ENCODE results near the gene PKD2L2.
"Not testable (repeated sequence)": the region's sequence is repeated elsewhere in the genome, so short reads cannot be mapped to it uniquely, and the experiment has no call there.

PKD2L2 gene

GRCh38 chr5:137914758-137915157 is 25.5 kb downstream of the PKD2L2 start:
- Mint-ChIP-seq H3K27ac (no peak overlapping the region), H3K4me1 (ENCODE audit: low read depth) (no peaks in the 10 kb centered on the region), H3K9me3 (peaks cover 17% of the 10 kb centered on the region), H3K27me3 (ENCODE audit: low read depth) (peaks cover 5% of the 10 kb centered on the region), H3K4me3 (no peak overlapping the region), H3K36me3 (ENCODE audit: low read depth) (no peaks in the 10 kb centered on the region)

- H3K27ac Mint-ChIP-seq: no peak overlapping the region
- H3K4me1 Mint-ChIP-seq (ENCODE audit: low read depth): no peaks in the 10 kb centered on the region
- H3K4me3 Mint-ChIP-seq: no peak overlapping the region
- peaks cover under 1% of the 10 kb centered on the region for H3K27me3 Mint-ChIP-seq (ENCODE audit: low read depth)
- no peaks in the 10 kb centered on the region for H3K36me3 Mint-ChIP-seq (ENCODE audit: low read depth)
- H3K9me3 Mint-ChIP-seq: peaks cover 17% of the 10 kb centered on the region
These were observed 27.7 kb downstream of the PKD2L2 start for GRCh38 chr5:137916923-137917322.

- H3K27me3 Mint-ChIP-seq (ENCODE audit: low read depth): no peaks in the 10 kb centered on the region
- H3K4me3 Mint-ChIP-seq: no peak overlapping the region
- no peaks in the 10 kb centered on the region for H3K4me1 Mint-ChIP-seq (ENCODE audit: low read depth)
- peaks cover 2% of the 10 kb centered on the region for H3K9me3 Mint-ChIP-seq
- H3K27ac Mint-ChIP-seq: no peak overlapping the region
- no peaks in the 10 kb centered on the region for H3K36me3 Mint-ChIP-seq (ENCODE audit: low read depth)
These were observed 32.7 kb downstream of the PKD2L2 start for GRCh38 chr5:137921931-137922330.

- no peaks in the 10 kb centered on the region for H3K4me1 Mint-ChIP-seq (ENCODE audit: low read depth)
- H3K36me3 Mint-ChIP-seq (ENCODE audit: low read depth): no peaks in the 10 kb centered on the region
- no peaks in the 10 kb centered on the region for H3K27me3 Mint-ChIP-seq (ENCODE audit: low read depth)
- no peak overlapping the region for H3K27ac Mint-ChIP-seq
- no peaks in the 10 kb centered on the region for H3K9me3 Mint-ChIP-seq
- no peak overlapping the region for H3K4me3 Mint-ChIP-seq
These were observed 34.6 kb downstream of the PKD2L2 start for GRCh38 chr5:137923856-137924255.

GRCh38 chr5:137932800-137933199 is 43.5 kb downstream of the PKD2L2 start:
- H3K36me3 Mint-ChIP-seq (ENCODE audit: low read depth): peaks cover 4% of the 10 kb centered on the region

GRCh38 chr5:137933491-137933911 is 44.2 kb downstream of the PKD2L2 start:
- Mint-ChIP-seq H3K4me3 (no peak overlapping the region), H3K36me3 (ENCODE audit: low read depth) (peaks cover 5% of the 10 kb centered on the region), H3K9me3 (no peaks in the 10 kb centered on the region), H3K27ac (no peak overlapping the region), H3K27me3 (ENCODE audit: low read depth) (no peaks in the 10 kb centered on the region), H3K4me1 (ENCODE audit: low read depth) (no peaks in the 10 kb centered on the region)

More at GRCh38 chr5:137932800-137933199, 43.5 kb downstream of the PKD2L2 start:
- Mint-ChIP-seq H3K9me3 (no peaks in the 10 kb centered on the region), H3K27me3 (ENCODE audit: low read depth) (no peaks in the 10 kb centered on the region), H3K4me3 (no peak overlapping the region), H3K4me1 (ENCODE audit: low read depth) (no peaks in the 10 kb centered on the region), H3K27ac (no peak overlapping the region)

- Mint-ChIP-seq H3K36me3 (ENCODE audit: low read depth) (peaks cover 20% of the 10 kb centered on the region), H3K27ac (no peak overlapping the region), H3K27me3 (ENCODE audit: low read depth) (no peaks in the 10 kb centered on the region), H3K9me3 (no peaks in the 10 kb centered on the region), H3K4me1 (ENCODE audit: low read depth) (peaks cover 5% of the 10 kb centered on the region), H3K4me3 (no peak overlapping the region)
These were observed 45.9 kb downstream of the PKD2L2 start for GRCh38 chr5:137935190-137935589.

GRCh38 chr5:137935694-137936093 is 46.4 kb downstream of the PKD2L2 start:
- Mint-ChIP-seq H3K36me3 (ENCODE audit: low read depth) (peaks cover 24% of the 10 kb centered on the region), H3K9me3 (no peaks in the 10 kb centered on the region), H3K4me1 (ENCODE audit: low read depth) (peaks cover 5% of the 10 kb centered on the region), H3K27ac (no peak overlapping the region), H3K27me3 (ENCODE audit: low read depth) (no peaks in the 10 kb centered on the region), H3K4me3 (no peak overlapping the region)

- no peaks in the 10 kb centered on the region for H3K27me3 Mint-ChIP-seq (ENCODE audit: low read depth)
- H3K27ac Mint-ChIP-seq: no peak overlapping the region
- H3K4me1 Mint-ChIP-seq (ENCODE audit: low read depth): peaks cover 5% of the 10 kb centered on the region
- H3K36me3 Mint-ChIP-seq (ENCODE audit: low read depth): peaks cover 38% of the 10 kb centered on the region
- H3K9me3 Mint-ChIP-seq: no peaks in the 10 kb centered on the region
- no peak overlapping the region for H3K4me3 Mint-ChIP-seq
These were observed 48.9 kb downstream of the PKD2L2 start for GRCh38 chr5:137937994-137938750.

GRCh38 chr5:137938751-137939143 is 49.5 kb downstream of the PKD2L2 start:
- Mint-ChIP-seq H3K27me3 (ENCODE audit: low read depth) (no peaks in the 10 kb centered on the region), H3K27ac (no peak overlapping the region), H3K36me3 (ENCODE audit: low read depth) (peaks cover 38% of the 10 kb centered on the region), H3K9me3 (no peaks in the 10 kb centered on the region), H3K4me1 (ENCODE audit: low read depth) (peaks cover 5% of the 10 kb centered on the region), H3K4me3 (no peak overlapping the region)

GRCh38 chr5:137939331-137939730 is 50.1 kb downstream of the PKD2L2 start:
- Mint-ChIP-seq H3K9me3 (no peaks in the 10 kb centered on the region), H3K4me3 (no peak overlapping the region), H3K4me1 (ENCODE audit: low read depth) (peaks cover 5% of the 10 kb centered on the region), H3K27me3 (ENCODE audit: low read depth) (no peaks in the 10 kb centered on the region), H3K36me3 (ENCODE audit: low read depth) (peaks cover 43% of the 10 kb centered on the region), H3K27ac (no peak overlapping the region)

- not testable (repeated sequence) for H3K9me3 Mint-ChIP-seq; H3K4me3 Mint-ChIP-seq; H3K27me3 Mint-ChIP-seq (ENCODE audit: low read depth); H3K27ac Mint-ChIP-seq; H3K4me1 Mint-ChIP-seq (ENCODE audit: low read depth)
- peaks cover 59% of the 10 kb centered on the region for H3K36me3 Mint-ChIP-seq (ENCODE audit: low read depth)
These were observed 55.0 kb downstream of the PKD2L2 start for GRCh38 chr5:137944280-137944679.

- no peaks in the 10 kb centered on the region for H3K27me3 Mint-ChIP-seq (ENCODE audit: low read depth)
- peaks cover 51% of the 10 kb centered on the region for H3K36me3 Mint-ChIP-seq (ENCODE audit: low read depth)
- peaks cover 3% of the 10 kb centered on the region for H3K4me1 Mint-ChIP-seq (ENCODE audit: low read depth)
- H3K9me3 Mint-ChIP-seq: no peaks in the 10 kb centered on the region
- H3K4me3 Mint-ChIP-seq: no peak overlapping the region
- H3K27ac Mint-ChIP-seq: no peak overlapping the region
These were observed 56.6 kb downstream of the PKD2L2 start for GRCh38 chr5:137945825-137946224.

- H3K4me3 Mint-ChIP-seq: no peak overlapping the region
- H3K9me3 Mint-ChIP-seq: no peaks in the 10 kb centered on the region
- H3K27me3 Mint-ChIP-seq (ENCODE audit: low read depth): no peaks in the 10 kb centered on the region
- peaks cover 31% of the 10 kb centered on the region for H3K36me3 Mint-ChIP-seq (ENCODE audit: low read depth)
- H3K27ac Mint-ChIP-seq: no peak overlapping the region
- H3K4me1 Mint-ChIP-seq (ENCODE audit: low read depth): peaks cover 2% of the 10 kb centered on the region
These were observed 65.0 kb downstream of the PKD2L2 start for GRCh38 chr5:137954131-137954879.

GRCh38 chr5:137957948-137958347 is 68.7 kb downstream of the PKD2L2 start:
- Mint-ChIP-seq H3K9me3 (no peaks in the 10 kb centered on the region), H3K4me1 (ENCODE audit: low read depth) (no peaks in the 10 kb centered on the region), H3K27me3 (ENCODE audit: low read depth) (no peaks in the 10 kb centered on the region), H3K27ac (no peak overlapping the region), H3K4me3 (no peak overlapping the region), H3K36me3 (ENCODE audit: low read depth) (peaks cover 34% of the 10 kb centered on the region)
